Gastroesophageal sphincter (tissue), 4 donors: ENCODE data around the gene PHF19. TPM values are rescaled to one million over a fixed set of nuclear protein-coding genes. Genes with fewer than 3 reads are reported as not detected.

Experiments used
- ATAC-seq: fragments of 150-250 bp; one replicate; pipeline ENCODE4 v1.9.1; 2016; ENCODE audit warnings: mild to moderate bottlenecking, moderate library complexity
- H3K27ac ChIP-seq, 4 donors: fragments of 200-600 bp; sonication (generic) in 3 of 4; 1 replicate in 3 of 4; 2 replicates in 1 of 4; pipeline ENCODE4 v1.5.1; 2016 to 2019
- H3K27me3 ChIP-seq: fragments of 200-600 bp; sonication (generic); one replicate; pipeline ENCODE4 v1.5.1; 2019
- H3K36me3 ChIP-seq, 2 donors: fragments of 200-600 bp; sonication (generic); one replicate each; pipeline ENCODE4 v1.5.1; 2019; ENCODE audit warnings: control low read depth in 1 of 2
- H3K4me1 ChIP-seq, 3 donors: fragments of 200-600 bp; sonication (generic); 1 replicate in 2 of 3; 2 replicates in 1 of 3; pipeline ENCODE4 v1.5.1; 2016 to 2019; ENCODE audit warnings: control low read depth in 2 of 3
- H3K4me3 ChIP-seq, 2 donors: fragments of 200-600 bp; sonication (generic); one replicate each; pipeline ENCODE4 v1.5.1; 2019; ENCODE audit warnings: mild to moderate bottlenecking in 1 of 2, moderate library complexity in 1 of 2
- H3K9me3 ChIP-seq, 3 donors: fragments of 200-600 bp; sonication (generic); one replicate each; pipeline ENCODE4 v1.5.1; 2017 to 2019; ENCODE audit warnings: control low read depth in 2 of 3
- EP300 ChIP-seq: sonication (generic); formaldehyde crosslinking; IDR thresholded peaks from one replicate; pipeline ENCODE4 v1.6.1; 2017; ENCODE audit warnings: antibody characterized with exemption, mild to moderate bottlenecking
- POLR2A ChIP-seq, 2 donors: fragments of 450-650 bp; IDR thresholded peaks; one replicate each; pipeline ENCODE4 v1.6.1; 2017; ENCODE audit warnings: antibody characterized with exemption in 2 of 2, mild to moderate bottlenecking in 2 of 2, moderate library complexity in 1 of 2
- POLR2AphosphoS5 ChIP-seq: sonication (generic); formaldehyde crosslinking; IDR thresholded peaks from one replicate; pipeline ENCODE4 v1.6.1; 2017; ENCODE audit warnings: antibody characterized with exemption
- WGBS, 2 donors: methylation state at CpG; one replicate each; pipeline ENCODE4 v1.1.5; 2018; ENCODE audit warnings: low coverage in 1 of 2; 5-methylcytosine and 5-hydroxymethylcytosine counted together
- total RNA-seq, 4 donors: library from RNA; depleted of rRNA; stranded (reverse); fragments of >200 nt; gene quantifications; one replicate each; pipeline ENCODE4 v1.1.0, GENCODE V29; 2016
- TF ChIP-seq, protein P1 (sequence below), 4 experiments: fragments of 200-600 bp in 2 of 4; fragments of 450-650 bp in 2 of 4; sonication (generic) in 1 of 4; IDR thresholded peaks; one replicate each; pipeline ENCODE4 v1.5.1; 2017 to 2019; ENCODE audit warnings: antibody characterized with exemption in 4 of 4, mild to moderate bottlenecking in 2 of 4, moderate library complexity in 2 of 4

PHF19 gene
- total RNA-seq, 4 donors from 2014 or later, result 27.0 to 82.5 (median 54.3) TPM

DNA sequence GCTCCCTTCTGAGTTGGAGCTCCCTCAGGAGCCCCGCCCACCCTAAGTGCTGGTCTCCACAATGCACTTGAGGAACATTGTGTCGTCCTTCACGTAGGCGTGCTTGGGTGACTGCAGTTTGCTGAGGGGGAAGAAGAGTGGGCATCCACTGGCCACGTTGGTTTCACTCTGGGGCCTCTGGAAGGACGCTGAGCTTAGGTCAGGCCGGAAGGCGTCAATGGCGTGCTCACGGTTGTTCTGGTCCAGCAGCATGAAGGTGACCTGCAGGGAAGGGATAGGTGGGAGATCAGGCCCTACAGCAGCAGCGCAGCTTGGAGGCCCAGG is 28.0 kb upstream of the PHF19 start:
- WGBS, 2 donors, result no CpG with 5 or more reads among the region's 11 CpGs
- Histone ChIP-seq H3K36me3 (peaks cover 0 to 38% of the 10 kb centered on the region in 2 donors), H3K9me3 (no peaks in the 10 kb centered on the region), H3K27ac (no peak overlapping the region), H3K27me3 (no peaks in the 10 kb centered on the region), H3K4me1 (no peaks in the 10 kb centered on the region), H3K4me3 (no peak overlapping the region)
- ATAC-seq, result no peak
- TF ChIP-seq POLR2A (IDR thresholded peaks at IDR 0.05), result no peak
- no peak for TF ChIP-seq POLR2AphosphoS5
- no peak for TF ChIP-seq EP300
- TF ChIP-seq, protein P1, sequence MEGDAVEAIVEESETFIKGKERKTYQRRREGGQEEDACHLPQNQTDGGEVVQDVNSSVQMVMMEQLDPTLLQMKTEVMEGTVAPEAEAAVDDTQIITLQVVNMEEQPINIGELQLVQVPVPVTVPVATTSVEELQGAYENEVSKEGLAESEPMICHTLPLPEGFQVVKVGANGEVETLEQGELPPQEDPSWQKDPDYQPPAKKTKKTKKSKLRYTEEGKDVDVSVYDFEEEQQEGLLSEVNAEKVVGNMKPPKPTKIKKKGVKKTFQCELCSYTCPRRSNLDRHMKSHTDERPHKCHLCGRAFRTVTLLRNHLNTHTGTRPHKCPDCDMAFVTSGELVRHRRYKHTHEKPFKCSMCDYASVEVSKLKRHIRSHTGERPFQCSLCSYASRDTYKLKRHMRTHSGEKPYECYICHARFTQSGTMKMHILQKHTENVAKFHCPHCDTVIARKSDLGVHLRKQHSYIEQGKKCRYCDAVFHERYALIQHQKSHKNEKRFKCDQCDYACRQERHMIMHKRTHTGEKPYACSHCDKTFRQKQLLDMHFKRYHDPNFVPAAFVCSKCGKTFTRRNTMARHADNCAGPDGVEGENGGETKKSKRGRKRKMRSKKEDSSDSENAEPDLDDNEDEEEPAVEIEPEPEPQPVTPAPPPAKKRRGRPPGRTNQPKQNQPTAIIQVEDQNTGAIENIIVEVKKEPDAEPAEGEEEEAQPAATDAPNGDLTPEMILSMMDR (IDR thresholded peaks at IDR 0.05), result no peak

- TF ChIP-seq POLR2AphosphoS5, result no peak
- no peak for TF ChIP-seq EP300
- TF ChIP-seq, protein P1 (IDR thresholded peaks at IDR 0.05), result no peak
- TF ChIP-seq POLR2A (IDR thresholded peaks at IDR 0.05), result no peak
- H3K36me3 ChIP-seq, result peaks cover 0 to 32% of the 10 kb centered on the region in 2 donors
- no peaks in the 10 kb centered on the region for H3K27me3 ChIP-seq
- H3K27ac ChIP-seq, result no peak overlapping the region
- ATAC-seq, result no peak
- H3K4me1 ChIP-seq, result no peaks in the 10 kb centered on the region
- H3K4me3 ChIP-seq, result no peak overlapping the region
- 91 to 100% methylated on average over 1 to 9 of the region's 16 CpGs for WGBS, 2 donors
- H3K9me3 ChIP-seq, result no peaks in the 10 kb centered on the region
Measured at GRCh38 chr9:120904061-120904977, 27.3 kb upstream of the PHF19 start.

DNA sequence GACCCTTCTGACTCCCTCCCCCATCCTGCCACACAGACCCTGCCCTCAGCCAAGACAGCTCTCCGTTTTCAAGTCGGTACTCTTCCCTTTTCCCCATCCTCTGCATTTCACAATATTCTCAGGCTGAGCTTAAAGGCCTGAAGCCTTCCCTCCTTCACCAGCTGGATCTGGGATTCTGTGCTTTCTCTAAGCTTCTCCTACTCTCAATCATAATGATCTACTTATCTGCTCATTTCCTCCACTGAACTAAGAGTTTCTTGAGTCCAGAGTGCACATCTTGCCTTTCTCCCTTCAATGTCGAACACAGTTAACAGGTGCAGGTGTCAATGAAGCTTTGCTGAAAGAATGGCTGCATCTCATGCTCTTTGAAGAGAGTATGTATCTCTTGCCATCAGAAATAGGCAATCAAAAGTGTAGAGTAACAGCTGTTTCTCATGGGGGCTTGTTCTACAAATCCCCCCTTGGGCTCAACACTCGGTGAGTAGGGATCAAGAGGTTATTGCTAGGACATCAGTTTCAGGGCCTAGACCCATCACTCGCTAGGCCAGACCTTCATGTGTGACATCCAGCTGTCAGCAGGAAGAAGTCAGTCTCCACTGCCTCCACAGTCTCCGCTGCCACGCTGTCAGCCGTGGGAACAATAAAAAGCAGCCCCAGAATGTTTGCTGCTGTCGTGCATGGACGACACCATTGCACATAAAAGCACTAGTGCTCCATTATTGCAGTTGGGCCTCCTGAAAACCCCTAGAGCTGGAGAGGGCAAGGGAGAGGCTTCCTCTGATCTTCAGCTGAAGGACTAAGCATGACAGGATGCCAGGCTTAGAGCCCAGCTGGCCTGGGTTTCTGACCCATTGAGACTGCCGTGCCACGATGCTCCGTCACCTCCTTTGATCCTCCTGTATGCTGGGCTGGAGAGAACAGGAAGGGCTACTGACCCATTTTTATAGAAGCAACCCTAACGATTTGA is 25.9 kb upstream of the PHF19 start:
- H3K27ac ChIP-seq, result no peak overlapping the region
- TF ChIP-seq POLR2AphosphoS5 (no peak), EP300 (no peak), POLR2A (IDR thresholded peaks at IDR 0.05) (no peak)
- TF ChIP-seq, protein P1 (IDR thresholded peaks at IDR 0.05), result no peak
- H3K36me3 ChIP-seq, result peaks cover 0 to 23% of the 10 kb centered on the region in 2 donors
- WGBS, 2 donors, result 49 to 80% methylated on average over 2 to 10 of the region's 14 CpGs
- no peaks in the 10 kb centered on the region for H3K27me3 ChIP-seq
- no peaks in the 10 kb centered on the region for H3K9me3 ChIP-seq
- ATAC-seq, result no peak
- H3K4me1 ChIP-seq, result peaks cover 0 to under 1% (median 0%) of the 10 kb centered on the region in 3 donors
- H3K4me3 ChIP-seq, result no peak overlapping the region

- H3K36me3 ChIP-seq, result peaks cover 0 to 17% of the 10 kb centered on the region in 2 donors
- no peaks in the 10 kb centered on the region for H3K27me3 ChIP-seq
- TF ChIP-seq, protein P1 (IDR thresholded peaks at IDR 0.05), result no peak
- no peak for TF ChIP-seq POLR2A (IDR thresholded peaks at IDR 0.05)
- TF ChIP-seq EP300, result no peak
- TF ChIP-seq POLR2AphosphoS5, result no peak
- H3K9me3 ChIP-seq, result no peaks in the 10 kb centered on the region
- H3K4me3 ChIP-seq, result no peak overlapping the region
- 79 to 81% methylated on average over 2 to 8 of the region's 12 CpGs for WGBS, 2 donors
- H3K27ac ChIP-seq, result no peak overlapping the region
- H3K4me1 ChIP-seq, result peaks cover 0 to 9% (median under 1%) of the 10 kb centered on the region in 3 donors
- ATAC-seq, result no peak
Measured at GRCh38 chr9:120901755-120902568, 25.0 kb upstream of the PHF19 start.
